Immature natural killer cell (primary cell): Measurements from ENCODE around the gene FOXJ2. TPM values are rescaled to one million over a fixed set of nuclear protein-coding genes. Genes with fewer than 3 reads are reported as not detected.
A peak's percentile ranks its signal among the peaks of the same experiment; 100 is the strongest.
"Not testable (repeated sequence)": the region's sequence is repeated elsewhere in the genome, so short reads cannot be mapped to it uniquely, and the experiment has no call there.

Experiments
- DNase-seq, 3 donors: peaks; one replicate each; pipeline ENCODE4 v3.0.0; 2022; ENCODE audit warnings: mixed read lengths in 1 of 3
- H3K27ac Mint-ChIP-seq, 6 donors: one replicate each; pipeline ENCODE4 v1.8.0; 2020; ENCODE audit warnings: mixed read lengths in 6 of 6, mild to moderate bottlenecking in 5 of 6, inconsistent platforms in 4 of 6, moderate library complexity in 3 of 6
- H3K27me3 Mint-ChIP-seq, 3 donors: one replicate each; pipeline ENCODE4 v1.8.0; 2020 to 2021; ENCODE audit warnings: low read depth in 3 of 3, mild to moderate bottlenecking in 3 of 3, mixed read lengths in 3 of 3, moderate library complexity in 3 of 3, inconsistent platforms in 1 of 3
- H3K36me3 Mint-ChIP-seq, 3 donors: one replicate each; pipeline ENCODE4 v1.8.0; 2020; ENCODE audit warnings: mixed read lengths in 3 of 3, inconsistent platforms in 2 of 3, mild to moderate bottlenecking in 2 of 3
- H3K4me1 Mint-ChIP-seq, 2 donors: one replicate each; pipeline ENCODE4 v1.8.0; 2020; ENCODE audit warnings: inconsistent platforms in 2 of 2, mild to moderate bottlenecking in 2 of 2, mixed read lengths in 2 of 2, moderate library complexity in 1 of 2
- H3K4me3 Mint-ChIP-seq, 5 donors: one replicate each; pipeline ENCODE4 v1.8.0; 2020; ENCODE audit warnings: mild to moderate bottlenecking in 5 of 5, mixed read lengths in 5 of 5, inconsistent platforms in 3 of 5, moderate library complexity in 3 of 5
- H3K9me3 Mint-ChIP-seq, 6 donors: one replicate each; pipeline ENCODE4 v1.8.0; 2020; ENCODE audit warnings: mild to moderate bottlenecking in 6 of 6, mixed read lengths in 6 of 6, inconsistent platforms in 4 of 6, moderate library complexity in 3 of 6
- polyA plus RNA-seq, 3 donors: library from polyadenylated mRNA; unstranded; fragments of 300-500 nt; fragmentation: Illumina TruSeq; gene quantifications; one replicate each; pipeline ENCODE4 v1.2.3, GENCODE V29; 2021

Gene FOXJ2
- polyA plus RNA-seq, 3 donors from 2014 or later: 2.7 to 15.8 (median 3.3) TPM

- Mint-ChIP-seq H3K27ac (no peak overlapping the region), H3K27me3 (peaks cover 1 to 18% (median 9%) of the 10 kb centered on the region in 3 donors), H3K4me3 (no peak overlapping the region), H3K36me3 (peaks cover 0 to 3% (median 0%) of the 10 kb centered on the region in 3 donors), H3K9me3 (no peaks in the 10 kb centered on the region), H3K4me1 (no peaks in the 10 kb centered on the region)
- DNase-seq: no peak
These were observed 19.7 kb upstream of the FOXJ2 start for GRCh38 chr12:8012651-8013309.

- Mint-ChIP-seq H3K27ac (no peak overlapping the region), H3K9me3 (no peaks in the 10 kb centered on the region), H3K4me1 (peaks cover 0 to 3% of the 10 kb centered on the region in 2 donors), H3K4me3 (no peak overlapping the region), H3K36me3 (peaks cover 0 to 3% (median 0%) of the 10 kb centered on the region in 3 donors), H3K27me3 (peaks cover 3 to 20% (median 10%) of the 10 kb centered on the region in 3 donors)
- DNase-seq: no peak
These were observed 17.7 kb upstream of the FOXJ2 start for GRCh38 chr12:8014836-8015235.

GRCh38 chr12:8018213-8018612 lies 14.3 kb upstream of the FOXJ2 start:
- DNase-seq, H3K4me1 Mint-ChIP-seq, H3K36me3 Mint-ChIP-seq, H3K27ac Mint-ChIP-seq, H3K9me3 Mint-ChIP-seq: not testable (repeated sequence)
- peak overlapping the region in 3 of 5 donors; percentile 21 to 57 (median 25) for H3K4me3 Mint-ChIP-seq
- H3K27me3 Mint-ChIP-seq: peaks cover 3 to 22% (median 8%) of the 10 kb centered on the region in 3 donors

- Mint-ChIP-seq H3K4me1 (peaks cover 0 to 3% of the 10 kb centered on the region in 2 donors), H3K27ac (no peak overlapping the region), H3K36me3 (peaks cover 0 to 3% (median 0%) of the 10 kb centered on the region in 3 donors), H3K4me3 (peak overlapping the region; percentile 45 to 68 (median 51)), H3K9me3 (no peaks in the 10 kb centered on the region), H3K27me3 (peaks cover 3 to 22% (median 8%) of the 10 kb centered on the region in 3 donors)
- DNase-seq: peak; percentile 20 to 26 (median 21)
These were observed 13.6 kb upstream of the FOXJ2 start for GRCh38 chr12:8018666-8019581.

- Mint-ChIP-seq H3K9me3 (no peaks in the 10 kb centered on the region), H3K27ac (peak overlapping the region; percentile 98 to 100 (median 99)), H3K27me3 (peaks cover 13 to 15% (median 13%) of the 10 kb centered on the region in 3 donors), H3K4me1 (peaks cover 19 to 23% of the 10 kb centered on the region in 2 donors), H3K4me3 (peak overlapping the region; percentile 92 to 99 (median 97)), H3K36me3 (no peaks in the 10 kb centered on the region)
- peak; percentile 97 to 98 (median 98) for DNase-seq
These were observed 6.1 kb upstream of the FOXJ2 start for GRCh38 chr12:8026291-8026900.

- Mint-ChIP-seq H3K4me1 (peaks cover 23 to 30% of the 10 kb centered on the region in 2 donors), H3K4me3 (peak overlapping the region; percentile 76 to 99 (median 96)), H3K27ac (peak overlapping the region; percentile 75 to 100 (median 99)), H3K36me3 (no peaks in the 10 kb centered on the region), H3K9me3 (no peaks in the 10 kb centered on the region), H3K27me3 (peaks cover 13 to 23% (median 17%) of the 10 kb centered on the region in 3 donors)
- DNase-seq: no peak
These were observed 4.7 kb upstream of the FOXJ2 start for GRCh38 chr12:8027856-8028255.

GRCh38 chr12:8028267-8028666 lies 4.2 kb upstream of the FOXJ2 start:
- Mint-ChIP-seq H3K9me3 (no peaks in the 10 kb centered on the region), H3K4me1 (peaks cover 27 to 34% of the 10 kb centered on the region in 2 donors), H3K36me3 (no peaks in the 10 kb centered on the region), H3K27ac (peak overlapping the region in 2 of 6 donors; percentile 12 to 40), H3K4me3 (peak overlapping the region in 4 of 5 donors; percentile 18 to 44 (median 41)), H3K27me3 (peaks cover 15 to 27% (median 20%) of the 10 kb centered on the region in 3 donors)
- DNase-seq: no peak

- Mint-ChIP-seq H3K27me3 (peaks cover 15 to 28% (median 21%) of the 10 kb centered on the region in 3 donors), H3K9me3 (no peaks in the 10 kb centered on the region), H3K36me3 (no peaks in the 10 kb centered on the region), H3K27ac (no peak overlapping the region), H3K4me1 (peaks cover 44 to 53% of the 10 kb centered on the region in 2 donors), H3K4me3 (peak overlapping the region in 1 of 5 donors; percentile 32)
- no peak for DNase-seq
These were observed 2.3 kb upstream of the FOXJ2 start for GRCh38 chr12:8030189-8030588.

GRCh38 chr12:8031017-8031416 lies 1.5 kb upstream of the FOXJ2 start:
- not testable (repeated sequence) for H3K9me3 Mint-ChIP-seq, H3K36me3 Mint-ChIP-seq, DNase-seq, H3K27ac Mint-ChIP-seq
- Mint-ChIP-seq H3K27me3 (peaks cover 14 to 28% (median 21%) of the 10 kb centered on the region in 3 donors), H3K4me1 (peaks cover 51 to 59% of the 10 kb centered on the region in 2 donors), H3K4me3 (peak overlapping the region in 3 of 5 donors; percentile 42 to 67 (median 58))

- Mint-ChIP-seq H3K4me3 (peak overlapping the region; percentile 80 to 86 (median 84)), H3K36me3 (no peaks in the 10 kb centered on the region), H3K4me1 (peaks cover 50 to 59% of the 10 kb centered on the region in 2 donors), H3K27ac (peak overlapping the region; percentile 79 to 91 (median 87)), H3K9me3 (no peaks in the 10 kb centered on the region), H3K27me3 (peaks cover 6 to 21% (median 14%) of the 10 kb centered on the region in 3 donors)
- no peak for DNase-seq
These were observed 659 bp upstream of the FOXJ2 start for GRCh38 chr12:8031872-8032241.

GRCh38 chr12:8033153-8034044 lies 883 bp downstream of the FOXJ2 start:
- Mint-ChIP-seq H3K4me3 (peak overlapping the region; percentile 80 to 90 (median 86)), H3K36me3 (no peaks in the 10 kb centered on the region), H3K27me3 (peaks cover 2 to 16% (median 11%) of the 10 kb centered on the region in 3 donors), H3K9me3 (no peaks in the 10 kb centered on the region), H3K4me1 (peaks cover 59 to 62% of the 10 kb centered on the region in 2 donors), H3K27ac (peak overlapping the region; percentile 46 to 93 (median 86))
- DNase-seq: peak; percentile 15 to 30 (median 24)

- no peak for DNase-seq
- Mint-ChIP-seq H3K36me3 (no peaks in the 10 kb centered on the region), H3K4me1 (peaks cover 70 to 76% of the 10 kb centered on the region in 2 donors), H3K27me3 (peaks cover 2 to 16% (median 11%) of the 10 kb centered on the region in 3 donors), H3K9me3 (no peaks in the 10 kb centered on the region), H3K27ac (peak overlapping the region; percentile 13 to 85 (median 62)), H3K4me3 (peak overlapping the region; percentile 80 to 90 (median 86))
These were observed 2.3 kb downstream of the FOXJ2 start for GRCh38 chr12:8034802-8035201.
